Suprapubic skin (tissue), 4 donors: Measurements from ENCODE around the gene SERTM2. TPM values are rescaled to one million over a fixed set of nuclear protein-coding genes. Genes with fewer than 3 reads are reported as not detected.
"Not testable (repeated sequence)": the region's sequence is repeated elsewhere in the genome, so short reads cannot be mapped to it uniquely, and the experiment has no call there.

ENCODE experiments used
- DNase-seq, 2 donors: peaks; one replicate each; pipeline ENCODE4 v3.0.0-alpha.2; 2019; ENCODE audit warnings: low spot score in 2 of 2
- H3K27ac ChIP-seq: fragments of 200-600 bp; sonication (generic); one replicate; pipeline ENCODE4 v1.5.1; 2019
- H3K27me3 ChIP-seq: fragments of 200-600 bp; sonication (generic); one replicate; pipeline ENCODE4 v1.5.1; 2019
- H3K36me3 ChIP-seq: fragments of 200-600 bp; sonication (generic); one replicate; pipeline ENCODE4 v1.5.1; 2019
- H3K4me1 ChIP-seq: fragments of 200-600 bp; sonication (generic); one replicate; pipeline ENCODE4 v1.5.1; 2019
- H3K4me3 ChIP-seq: fragments of 200-600 bp; sonication (generic); one replicate; pipeline ENCODE4 v1.5.1; 2019; ENCODE audit warnings: mild to moderate bottlenecking
- H3K9me3 ChIP-seq: fragments of 200-600 bp; sonication (generic); one replicate; pipeline ENCODE4 v1.5.1; 2019
- EP300 ChIP-seq: sonication (generic); formaldehyde crosslinking; IDR thresholded peaks from one replicate; pipeline ENCODE4 v1.6.1; 2017; ENCODE audit warnings: antibody characterized with exemption
- POLR2A ChIP-seq, 2 donors: fragments of 450-650 bp; IDR thresholded peaks; one replicate each; pipeline ENCODE4 v1.6.1; 2017; ENCODE audit warnings: antibody characterized with exemption in 2 of 2, mild to moderate bottlenecking in 2 of 2, moderate library complexity in 2 of 2
- POLR2AphosphoS5 ChIP-seq, 3 donors: sonication (generic); formaldehyde crosslinking; IDR thresholded peaks; one replicate each; pipeline ENCODE4 v1.6.1; 2017; ENCODE audit warnings: antibody characterized with exemption in 3 of 3
- whole genome bisulfite sequencing: methylation state at CpG from one replicate; pipeline ENCODE4 v1.1.5; 2018; 5-methylcytosine and 5-hydroxymethylcytosine counted together
- total RNA-seq, 4 donors: library from RNA; depleted of rRNA; stranded (reverse); fragments of >200 nt; gene quantifications; one replicate each; pipeline ENCODE4 v1.1.0, GENCODE V29; 2016
- TF ChIP-seq, protein P1 (sequence below), 2 donors: fragments of 200-600 bp in 1 of 2; fragments of 450-650 bp in 1 of 2; sonication (generic) in 1 of 2; IDR thresholded peaks; one replicate each; pipeline ENCODE4 v1.5.1; 2016 to 2019; ENCODE audit warnings: antibody characterized with exemption in 2 of 2, mild to moderate bottlenecking in 1 of 2, moderate library complexity in 1 of 2

Gene SERTM2
- total RNA-seq, 4 donors from 2014 or later, result 0.16 TPM; not detected in 3

- H3K9me3 ChIP-seq, result no peaks in the 10 kb centered on the region
- H3K27me3 ChIP-seq, result no peaks in the 10 kb centered on the region
- H3K4me3 ChIP-seq, result no peak overlapping the region
- no peak for DNase-seq
- no peak overlapping the region for H3K27ac ChIP-seq
- no peaks in the 10 kb centered on the region for H3K4me1 ChIP-seq
- TF ChIP-seq, protein P1, sequence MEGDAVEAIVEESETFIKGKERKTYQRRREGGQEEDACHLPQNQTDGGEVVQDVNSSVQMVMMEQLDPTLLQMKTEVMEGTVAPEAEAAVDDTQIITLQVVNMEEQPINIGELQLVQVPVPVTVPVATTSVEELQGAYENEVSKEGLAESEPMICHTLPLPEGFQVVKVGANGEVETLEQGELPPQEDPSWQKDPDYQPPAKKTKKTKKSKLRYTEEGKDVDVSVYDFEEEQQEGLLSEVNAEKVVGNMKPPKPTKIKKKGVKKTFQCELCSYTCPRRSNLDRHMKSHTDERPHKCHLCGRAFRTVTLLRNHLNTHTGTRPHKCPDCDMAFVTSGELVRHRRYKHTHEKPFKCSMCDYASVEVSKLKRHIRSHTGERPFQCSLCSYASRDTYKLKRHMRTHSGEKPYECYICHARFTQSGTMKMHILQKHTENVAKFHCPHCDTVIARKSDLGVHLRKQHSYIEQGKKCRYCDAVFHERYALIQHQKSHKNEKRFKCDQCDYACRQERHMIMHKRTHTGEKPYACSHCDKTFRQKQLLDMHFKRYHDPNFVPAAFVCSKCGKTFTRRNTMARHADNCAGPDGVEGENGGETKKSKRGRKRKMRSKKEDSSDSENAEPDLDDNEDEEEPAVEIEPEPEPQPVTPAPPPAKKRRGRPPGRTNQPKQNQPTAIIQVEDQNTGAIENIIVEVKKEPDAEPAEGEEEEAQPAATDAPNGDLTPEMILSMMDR (IDR thresholded peaks at IDR 0.05), result no peak
- TF ChIP-seq POLR2A (IDR thresholded peaks at IDR 0.05) (no peak), EP300 (no peak), POLR2AphosphoS5 (IDR thresholded peaks at IDR 0.05) (no peak)
- H3K36me3 ChIP-seq, result no peaks in the 10 kb centered on the region
- WGBS, result 77% methylated on average over 5 of the region's 5 CpGs
These were observed 7.2 kb downstream of the SERTM2 start for GRCh38 chrX:111518667-111519066.

- Histone ChIP-seq H3K4me3 (no peak overlapping the region), H3K27me3 (no peaks in the 10 kb centered on the region), H3K27ac (no peak overlapping the region), H3K36me3 (no peaks in the 10 kb centered on the region), H3K4me1 (no peaks in the 10 kb centered on the region), H3K9me3 (no peaks in the 10 kb centered on the region)
- no peak for DNase-seq
- 15% methylated on average over 2 of the region's 2 CpGs for WGBS
- TF ChIP-seq POLR2A (IDR thresholded peaks at IDR 0.05) (no peak), POLR2AphosphoS5 (IDR thresholded peaks at IDR 0.05) (no peak), EP300 (no peak)
- TF ChIP-seq, protein P1 (IDR thresholded peaks at IDR 0.05), result no peak
These were observed 7.8 kb downstream of the SERTM2 start for GRCh38 chrX:111519215-111519614.

DNA sequence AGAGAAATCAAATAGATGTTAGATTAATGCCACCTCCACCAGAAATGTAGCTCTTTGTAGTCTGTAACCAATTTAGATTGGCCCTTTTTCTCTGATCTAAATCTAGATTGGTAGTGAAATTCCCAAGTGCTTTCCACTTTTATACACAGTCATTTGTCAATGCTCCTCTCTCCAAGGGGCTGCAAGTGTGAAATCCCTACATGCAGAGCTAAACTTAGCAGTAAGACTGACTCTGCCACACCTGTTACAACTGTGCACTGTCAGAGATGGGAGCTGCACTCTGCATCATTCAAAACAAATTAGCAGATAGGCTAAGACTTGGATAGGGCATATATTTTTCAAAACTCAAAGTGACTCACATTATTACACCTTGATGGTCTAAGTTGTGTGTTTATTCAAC, 9.1 kb downstream of the SERTM2 start:
- DNase-seq, result no peak
- Histone ChIP-seq H3K4me1 (no peaks in the 10 kb centered on the region), H3K4me3 (no peak overlapping the region), H3K27ac (no peak overlapping the region), H3K27me3 (no peaks in the 10 kb centered on the region), H3K36me3 (no peaks in the 10 kb centered on the region), H3K9me3 (no peaks in the 10 kb centered on the region)
- TF ChIP-seq, protein P1 (IDR thresholded peaks at IDR 0.05), result no peak
- TF ChIP-seq EP300, result no peak
- TF ChIP-seq POLR2AphosphoS5 (IDR thresholded peaks at IDR 0.05), result no peak
- TF ChIP-seq POLR2A (IDR thresholded peaks at IDR 0.05), result no peak

DNA sequence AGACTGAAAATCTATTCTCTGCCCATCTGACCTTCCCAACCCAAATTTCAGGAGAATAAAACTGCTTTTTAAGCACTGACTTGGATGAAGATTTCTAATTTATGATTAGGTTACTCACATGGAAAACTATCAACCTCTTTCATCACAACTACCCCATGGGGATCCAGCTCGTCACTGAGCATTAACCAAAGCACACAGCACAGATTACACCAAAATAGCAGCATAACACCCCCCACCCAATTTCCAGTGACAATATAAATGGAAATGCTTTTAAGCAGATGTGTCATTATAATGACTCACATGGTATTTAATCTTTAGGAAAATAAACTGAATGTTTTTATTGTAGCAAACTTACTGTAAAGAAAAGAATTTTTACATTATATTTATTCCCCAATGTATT, 9.7 kb downstream of the SERTM2 start:
- TF ChIP-seq POLR2A (IDR thresholded peaks at IDR 0.05), result no peak
- Histone ChIP-seq H3K27ac (no peak overlapping the region), H3K4me1 (no peaks in the 10 kb centered on the region), H3K27me3 (no peaks in the 10 kb centered on the region), H3K9me3 (no peaks in the 10 kb centered on the region), H3K4me3 (no peak overlapping the region), H3K36me3 (no peaks in the 10 kb centered on the region)
- no peak for DNase-seq
- 46% methylated on average over 1 of the region's 1 CpG for WGBS

- Histone ChIP-seq H3K4me1 (no peaks in the 10 kb centered on the region), H3K4me3 (no peak overlapping the region), H3K27me3 (no peaks in the 10 kb centered on the region), H3K27ac (no peak overlapping the region), H3K9me3 (no peaks in the 10 kb centered on the region), H3K36me3 (no peaks in the 10 kb centered on the region)
- WGBS, result 56% methylated on average over 3 of the region's 3 CpGs
- no peak for DNase-seq
- TF ChIP-seq POLR2A (IDR thresholded peaks at IDR 0.05), result no peak
- TF ChIP-seq POLR2AphosphoS5 (IDR thresholded peaks at IDR 0.05), result no peak
- TF ChIP-seq, protein P1 (IDR thresholded peaks at IDR 0.05), result no peak
- no peak for TF ChIP-seq EP300
These were observed 31.8 kb downstream of the SERTM2 start for GRCh38 chrX:111543212-111543741.

DNA sequence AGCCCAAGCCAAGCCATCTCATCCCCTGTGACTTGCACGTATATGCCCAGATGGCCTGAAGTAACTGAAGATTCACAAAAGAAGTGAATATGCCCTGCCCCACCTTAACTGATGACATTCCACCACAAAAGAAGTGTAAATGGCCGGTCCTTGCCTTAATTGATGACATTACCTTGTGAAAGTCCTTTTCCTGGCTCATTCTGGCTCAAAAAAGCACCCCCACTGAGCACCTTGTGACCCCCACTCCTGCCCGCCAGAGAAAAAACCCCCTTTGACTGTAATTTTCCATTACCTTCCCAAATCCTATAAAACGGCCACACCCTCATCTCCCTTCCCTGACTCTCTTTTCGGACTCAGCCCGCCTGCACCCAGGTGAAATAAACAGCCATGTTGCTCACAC, 37.8 kb downstream of the SERTM2 start:
- not testable (repeated sequence) for H3K36me3 ChIP-seq, H3K9me3 ChIP-seq

More for the DNA sequence above, 37.8 kb downstream of the SERTM2 start:
- not testable (repeated sequence) for H3K27me3 ChIP-seq, H3K4me3 ChIP-seq, DNase-seq, H3K4me1 ChIP-seq, H3K27ac ChIP-seq
- whole genome bisulfite sequencing, result 47% methylated on average over 6 of the region's 6 CpGs
